DND-41 (cell line): ENCODE measurements around the gene HDAC4.

ENCODE experiments used
- ATAC-seq: fragments of 200-7000 bp; cut with Tn5 transposase; 3 replicates; pipeline ENCODE4 v1.9.1; 2021; ENCODE audit warnings: low read depth; ENCODE audit not compliant: insufficient read depth
- DNase-seq: peaks from one replicate; pipeline ENCODE4 v3.0.0-alpha.2; 2020
- H2AFZ ChIP-seq: 2 replicates; pipeline ENCODE4 v1.6.0; 2012; ENCODE audit warnings: low read depth, low read length
- H3K27ac ChIP-seq: 2 replicates; pipeline ENCODE4 v1.5.1; 2012; ENCODE audit warnings: low read length, inconsistent platforms
- H3K27me3 ChIP-seq: fragments of 200-600 bp; sonication (generic); 2 replicates; pipeline ENCODE4 v1.6.0; 2012; ENCODE audit warnings: low read length, mild to moderate bottlenecking, inconsistent platforms; ENCODE audit not compliant: insufficient read depth, poor library complexity
- H3K36me3 ChIP-seq: 2 replicates; pipeline ENCODE4 v1.5.1; 2012; ENCODE audit warnings: low read length, inconsistent platforms; ENCODE audit not compliant: insufficient read depth
- H3K4me1 ChIP-seq: 2 replicates; pipeline ENCODE4 v1.5.1; 2012; ENCODE audit warnings: mild to moderate bottlenecking, low read length; ENCODE audit not compliant: insufficient read depth
- H3K4me2 ChIP-seq: 2 replicates; pipeline ENCODE4 v1.6.0; 2012; ENCODE audit warnings: mild to moderate bottlenecking, moderate library complexity, low read length, inconsistent platforms; ENCODE audit not compliant: insufficient read depth
- H3K4me3 ChIP-seq, 2 experiments: fragments of 200-600 bp in 1 of 2; shearing (Covaris generic) in 1 of 2; 2 replicates each; pipeline ENCODE4 v1.5.1; 2012 to 2016; ENCODE audit warnings: inconsistent platforms in 2 of 2, low read length in 2 of 2, mild to moderate bottlenecking in 2 of 2, low read depth in 1 of 2, moderate library complexity in 1 of 2
- H3K79me2 ChIP-seq: 2 replicates; pipeline ENCODE4 v1.6.0; 2012; ENCODE audit warnings: low read length, inconsistent platforms; ENCODE audit not compliant: insufficient read depth
- H3K9ac ChIP-seq: 2 replicates; pipeline ENCODE4 v1.6.0; 2012; ENCODE audit warnings: low read depth, mild to moderate bottlenecking, inconsistent platforms, low read length, moderate library complexity
- H3K9me3 ChIP-seq: 2 replicates; pipeline ENCODE4 v1.5.1; 2012; ENCODE audit warnings: low read length, moderate library complexity, mild to moderate bottlenecking, inconsistent platforms; ENCODE audit not compliant: insufficient read depth, severe bottlenecking
- H4K20me1 ChIP-seq: 2 replicates; pipeline ENCODE4 v1.6.0; 2012; ENCODE audit warnings: low read length; ENCODE audit not compliant: insufficient read depth
- EZH2 ChIP-seq: IDR thresholded peaks from 3 replicates; pipeline ENCODE4 v1.6.1; 2012; ENCODE audit warnings: borderline replicate concordance, low read depth, mild to moderate bottlenecking, moderate library complexity, low read length, inconsistent platforms; ENCODE audit not compliant: severe bottlenecking
- TF ChIP-seq, protein P1 (sequence below): IDR thresholded peaks from 2 replicates; pipeline ENCODE4 v1.5.1; 2012; ENCODE audit warnings: borderline replicate concordance, low read length, moderate library complexity, mild to moderate bottlenecking; ENCODE audit not compliant: poor library complexity, severe bottlenecking; ENCODE audit errors: extremely low read depth

HDAC4 gene

DNA sequence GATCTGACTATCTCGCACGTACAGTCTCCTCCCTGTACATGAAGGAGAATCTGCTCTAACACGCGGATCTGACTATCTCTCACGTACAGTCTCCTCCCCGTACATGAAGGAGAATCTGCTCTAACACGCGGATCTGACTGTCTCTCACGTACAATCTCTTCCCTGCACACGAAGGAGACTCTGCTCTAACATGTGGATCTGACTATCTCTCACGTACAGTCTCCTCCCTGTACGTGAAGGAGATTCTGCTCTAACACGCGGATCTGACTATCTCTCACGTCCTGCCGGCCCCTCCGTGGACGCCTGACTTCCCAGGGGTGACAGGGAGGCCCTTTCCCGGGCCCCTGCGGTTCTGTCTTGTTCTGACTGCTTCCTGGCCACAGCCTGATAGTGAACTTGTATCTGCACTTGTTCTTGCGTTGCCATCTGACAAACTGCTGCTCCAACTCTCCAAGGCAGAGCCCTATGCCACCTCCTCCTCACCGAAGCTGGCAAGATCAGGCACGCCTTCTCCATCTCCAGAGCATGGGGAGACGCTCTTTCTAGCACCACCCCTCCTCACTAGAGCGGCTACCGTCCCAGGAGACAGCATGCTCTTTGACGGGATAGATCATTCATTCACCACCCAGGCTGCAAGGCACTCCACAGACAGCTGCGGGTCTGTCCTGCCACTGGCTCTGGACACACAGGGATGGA, 314.3 kb downstream of the HDAC4 start:
- Histone ChIP-seq H3K4me1 (no peaks in the 10 kb centered on the region), H3K4me2 (no peak overlapping the region), H3K27ac (no peak overlapping the region), H3K4me3 (no peak overlapping the region), H4K20me1 (peaks cover 62% of the 10 kb centered on the region), H3K9ac (no peak overlapping the region), H3K79me2 (peaks cover 10% of the 10 kb centered on the region), H2AFZ (no peak overlapping the region), H3K27me3 (no peaks in the 10 kb centered on the region), H3K36me3 (peaks cover 95% of the 10 kb centered on the region), H3K9me3 (no peaks in the 10 kb centered on the region)
- ATAC-seq: no peak
- TF ChIP-seq, protein P1, sequence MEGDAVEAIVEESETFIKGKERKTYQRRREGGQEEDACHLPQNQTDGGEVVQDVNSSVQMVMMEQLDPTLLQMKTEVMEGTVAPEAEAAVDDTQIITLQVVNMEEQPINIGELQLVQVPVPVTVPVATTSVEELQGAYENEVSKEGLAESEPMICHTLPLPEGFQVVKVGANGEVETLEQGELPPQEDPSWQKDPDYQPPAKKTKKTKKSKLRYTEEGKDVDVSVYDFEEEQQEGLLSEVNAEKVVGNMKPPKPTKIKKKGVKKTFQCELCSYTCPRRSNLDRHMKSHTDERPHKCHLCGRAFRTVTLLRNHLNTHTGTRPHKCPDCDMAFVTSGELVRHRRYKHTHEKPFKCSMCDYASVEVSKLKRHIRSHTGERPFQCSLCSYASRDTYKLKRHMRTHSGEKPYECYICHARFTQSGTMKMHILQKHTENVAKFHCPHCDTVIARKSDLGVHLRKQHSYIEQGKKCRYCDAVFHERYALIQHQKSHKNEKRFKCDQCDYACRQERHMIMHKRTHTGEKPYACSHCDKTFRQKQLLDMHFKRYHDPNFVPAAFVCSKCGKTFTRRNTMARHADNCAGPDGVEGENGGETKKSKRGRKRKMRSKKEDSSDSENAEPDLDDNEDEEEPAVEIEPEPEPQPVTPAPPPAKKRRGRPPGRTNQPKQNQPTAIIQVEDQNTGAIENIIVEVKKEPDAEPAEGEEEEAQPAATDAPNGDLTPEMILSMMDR: no peak
- TF ChIP-seq EZH2: no peak
- DNase-seq: no peak

DNA sequence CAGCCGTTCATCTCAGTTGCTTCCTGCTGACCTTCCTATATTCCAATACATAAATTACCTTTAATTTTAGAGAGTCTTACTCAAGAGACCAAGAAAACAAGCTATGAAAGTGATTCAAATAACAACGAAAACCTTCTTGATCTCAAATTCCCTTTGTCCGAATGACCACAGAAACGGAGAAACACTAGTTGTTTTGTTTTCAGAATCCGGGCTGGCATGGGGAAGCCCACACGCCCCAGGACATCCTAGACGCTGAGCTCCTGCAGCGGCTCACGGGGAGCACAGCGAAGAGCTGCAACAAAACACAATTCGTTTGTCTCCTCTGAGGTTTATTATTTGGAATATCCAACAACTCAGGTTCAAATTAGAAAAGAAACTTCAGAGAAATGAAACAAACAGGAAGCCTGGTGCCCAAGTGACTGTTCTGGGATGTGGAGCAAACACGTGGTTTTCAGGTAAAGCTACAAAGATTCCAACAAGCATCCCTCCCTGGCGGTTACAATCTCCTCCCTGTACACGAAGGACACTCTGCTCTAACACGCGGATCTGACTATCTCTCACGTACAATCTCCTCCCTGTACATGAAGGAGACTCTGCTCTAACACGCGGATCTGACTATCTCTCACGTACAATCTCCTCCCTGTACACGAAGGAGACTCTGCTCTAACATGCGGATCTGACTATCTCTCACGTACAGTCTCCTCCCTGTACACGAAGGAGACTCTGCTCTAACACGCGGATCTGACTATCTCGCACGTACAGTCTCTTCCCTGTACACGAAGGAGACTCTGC, 315.4 kb downstream of the HDAC4 start:
- ATAC-seq (no peak), DNase-seq (no peak)
- Histone ChIP-seq H3K4me1 (no peaks in the 10 kb centered on the region), H3K27ac (no peak overlapping the region), H3K36me3 (peaks cover 95% of the 10 kb centered on the region), H3K27me3 (no peaks in the 10 kb centered on the region), H3K79me2 (peaks cover 12% of the 10 kb centered on the region), H2AFZ (no peak overlapping the region), H3K9ac (no peak overlapping the region), H3K9me3 (no peaks in the 10 kb centered on the region), H4K20me1 (peaks cover 58% of the 10 kb centered on the region), H3K4me2 (no peak overlapping the region), H3K4me3 (no peak overlapping the region)
- TF ChIP-seq, protein P1: no peak
- no peak for TF ChIP-seq EZH2

DNA sequence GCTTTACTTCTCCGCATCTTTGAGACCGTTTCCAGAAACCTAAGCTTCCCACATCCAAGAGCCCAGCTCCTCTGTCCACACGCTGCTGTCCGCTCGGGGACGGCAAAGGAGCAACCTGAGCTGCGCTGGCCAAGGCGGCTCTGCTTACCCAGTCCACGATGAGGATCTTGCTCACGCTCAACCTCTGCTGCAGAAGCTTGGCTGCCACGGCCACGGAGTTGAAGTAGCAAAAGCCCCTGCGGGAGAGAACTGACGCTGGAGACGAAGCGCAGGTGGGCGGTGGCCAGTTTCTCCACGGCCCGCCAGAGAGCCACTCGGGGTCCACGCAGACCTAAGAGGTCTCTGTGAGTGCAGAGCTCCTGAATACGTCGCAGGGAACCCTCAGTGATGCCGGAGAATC, 316.8 kb downstream of the HDAC4 start:
- Histone ChIP-seq H3K79me2 (peaks cover 22% of the 10 kb centered on the region), H2AFZ (no peak overlapping the region), H3K27me3 (no peaks in the 10 kb centered on the region), H3K36me3 (peaks cover 96% of the 10 kb centered on the region), H3K4me3 (no peak overlapping the region), H3K4me2 (no peak overlapping the region), H3K9ac (no peak overlapping the region), H4K20me1 (peaks cover 68% of the 10 kb centered on the region), H3K4me1 (no peaks in the 10 kb centered on the region), H3K27ac (no peak overlapping the region), H3K9me3 (no peaks in the 10 kb centered on the region)
- DNase-seq (no peak), ATAC-seq (no peak)
- TF ChIP-seq EZH2: no peak
- TF ChIP-seq, protein P1: no peak
